ENCODE measurements around the gene RAPGEFL1. TPM values are rescaled to one million over a fixed set of nuclear protein-coding genes. Genes with fewer than 3 reads are reported as not detected.
A peak's percentile ranks its signal among the peaks of the same experiment; 100 is the strongest.
"Not testable (repeated sequence)": the region's sequence is repeated elsewhere in the genome, so short reads cannot be mapped to it uniquely, and the experiment has no call there.

RAPGEFL1 gene
- total RNA-seq, 1 donor from 2014 or later = 1.9 TPM

DNA sequence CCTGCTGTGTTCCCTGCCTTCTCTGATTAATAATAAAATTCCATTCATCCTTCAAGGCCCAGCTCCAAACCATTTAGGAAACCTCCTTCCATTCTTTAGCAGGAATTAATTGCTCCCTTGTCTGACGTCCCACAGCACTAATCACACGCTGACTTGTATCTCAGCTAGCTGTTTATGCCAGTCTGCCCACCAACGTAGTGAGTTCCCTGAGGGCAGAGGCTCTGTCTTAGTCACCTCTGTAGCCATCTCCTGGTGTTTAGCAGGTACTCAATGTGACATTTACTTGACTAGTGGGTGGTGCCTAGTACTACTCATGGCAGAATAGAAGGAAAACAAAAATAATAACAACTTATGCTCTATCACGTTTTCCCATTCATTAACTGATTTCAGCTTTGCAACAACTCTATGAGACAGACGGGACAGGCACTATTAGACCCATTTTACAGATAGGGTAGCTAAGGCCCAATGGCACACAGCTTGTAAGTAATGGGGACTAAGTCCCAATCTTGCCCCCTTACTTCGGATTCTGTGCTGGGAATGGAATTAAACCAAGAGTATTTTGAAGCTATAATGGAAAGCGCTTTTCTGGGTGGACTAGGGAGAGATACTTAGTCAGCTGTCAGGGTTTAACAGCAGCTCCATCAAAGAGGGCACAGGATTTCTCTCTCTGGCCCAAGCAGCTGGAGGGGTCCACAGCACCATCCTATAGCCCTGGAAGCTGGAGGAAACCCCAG lies 40.9 kb downstream of the RAPGEFL1 start:
- DNase-seq = no peak

DNA sequence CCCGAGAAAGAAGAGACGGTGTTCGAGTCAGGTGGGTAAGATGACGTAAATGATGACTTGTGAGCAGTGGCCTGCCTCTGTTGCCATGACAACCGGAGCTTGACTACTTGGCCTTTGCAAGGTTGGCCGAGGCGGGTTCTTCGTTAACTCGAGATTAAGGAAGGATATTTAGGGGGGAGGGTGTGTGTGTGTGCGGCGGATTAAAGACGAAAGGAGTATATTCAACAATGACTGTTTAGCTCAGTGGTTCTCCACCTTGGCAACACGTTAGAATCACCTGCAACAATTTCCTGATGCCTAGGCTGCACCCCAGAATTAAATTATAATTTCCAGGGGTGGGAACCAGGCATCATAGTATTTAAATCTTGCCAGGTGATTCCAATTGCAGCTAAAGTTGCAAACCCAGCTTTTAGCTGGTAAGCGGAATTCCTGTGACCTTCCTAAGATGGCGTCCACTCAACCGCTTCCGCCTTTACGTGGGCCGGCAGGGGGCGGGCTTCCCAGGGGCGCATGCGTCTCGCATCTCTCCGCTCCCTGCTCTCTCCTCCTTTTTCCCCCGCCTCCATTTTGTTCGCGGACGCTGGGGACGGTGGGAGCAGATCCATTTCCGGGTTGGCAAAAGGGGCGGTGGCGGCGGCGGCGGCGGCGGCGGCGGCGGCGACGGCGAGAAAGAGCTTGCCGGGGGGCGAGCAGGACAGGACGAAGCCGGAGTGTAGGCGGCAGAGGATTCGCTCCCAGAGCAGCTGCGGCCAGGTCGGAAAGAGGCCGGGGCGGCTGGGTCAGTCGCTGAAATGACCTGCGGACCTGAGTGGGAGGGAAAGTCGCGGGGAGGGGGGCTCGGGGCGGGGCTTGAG lies 41.7 kb downstream of the RAPGEFL1 start, which contains the start of gene WIPF2:
Gene WIPF2 (plus strand): TSS at position 565 of the 854 bp plus-strand sequence. CDS start 37,156 bp downstream, outside the sequence.
- peak; percentile 98 for DNase-seq

DNA sequence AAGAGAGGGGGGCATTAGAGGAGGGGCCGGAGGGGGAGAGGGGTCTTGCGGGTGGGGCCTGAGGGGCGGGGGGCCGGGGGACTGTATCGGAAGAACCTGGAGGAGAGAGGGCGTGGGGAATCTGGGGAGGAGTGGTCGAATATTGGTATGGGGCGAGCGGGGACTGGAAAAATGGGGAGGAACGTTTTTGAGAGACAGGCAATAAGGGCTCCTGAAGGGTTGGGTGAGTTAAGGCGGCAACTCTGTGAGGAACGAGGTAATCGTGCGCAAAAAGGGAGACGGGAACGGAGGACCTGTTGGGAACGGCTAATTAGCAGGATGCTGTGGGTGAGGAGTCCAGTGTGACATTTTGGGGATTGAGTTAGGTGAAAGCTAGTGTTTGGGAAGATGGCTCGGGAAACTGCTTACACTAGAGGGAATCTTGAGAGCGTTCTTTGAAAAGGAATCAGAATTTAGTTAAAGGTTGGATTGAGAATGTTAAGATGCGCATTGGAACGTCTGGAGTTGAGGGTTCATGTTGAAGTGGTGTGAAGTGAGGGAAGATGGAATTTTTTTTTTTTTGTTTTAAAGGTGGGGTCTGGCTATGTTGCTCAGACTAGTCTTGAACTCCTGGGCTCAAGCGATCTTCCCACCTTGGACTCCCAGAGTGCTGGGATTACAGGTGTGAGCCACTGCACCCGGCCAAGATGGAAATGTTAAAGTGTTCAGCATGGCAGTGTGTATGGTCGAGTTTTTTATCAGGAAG lies 42.5 kb downstream of the RAPGEFL1 start:
- DNase-seq = peak; percentile 63

DNA sequence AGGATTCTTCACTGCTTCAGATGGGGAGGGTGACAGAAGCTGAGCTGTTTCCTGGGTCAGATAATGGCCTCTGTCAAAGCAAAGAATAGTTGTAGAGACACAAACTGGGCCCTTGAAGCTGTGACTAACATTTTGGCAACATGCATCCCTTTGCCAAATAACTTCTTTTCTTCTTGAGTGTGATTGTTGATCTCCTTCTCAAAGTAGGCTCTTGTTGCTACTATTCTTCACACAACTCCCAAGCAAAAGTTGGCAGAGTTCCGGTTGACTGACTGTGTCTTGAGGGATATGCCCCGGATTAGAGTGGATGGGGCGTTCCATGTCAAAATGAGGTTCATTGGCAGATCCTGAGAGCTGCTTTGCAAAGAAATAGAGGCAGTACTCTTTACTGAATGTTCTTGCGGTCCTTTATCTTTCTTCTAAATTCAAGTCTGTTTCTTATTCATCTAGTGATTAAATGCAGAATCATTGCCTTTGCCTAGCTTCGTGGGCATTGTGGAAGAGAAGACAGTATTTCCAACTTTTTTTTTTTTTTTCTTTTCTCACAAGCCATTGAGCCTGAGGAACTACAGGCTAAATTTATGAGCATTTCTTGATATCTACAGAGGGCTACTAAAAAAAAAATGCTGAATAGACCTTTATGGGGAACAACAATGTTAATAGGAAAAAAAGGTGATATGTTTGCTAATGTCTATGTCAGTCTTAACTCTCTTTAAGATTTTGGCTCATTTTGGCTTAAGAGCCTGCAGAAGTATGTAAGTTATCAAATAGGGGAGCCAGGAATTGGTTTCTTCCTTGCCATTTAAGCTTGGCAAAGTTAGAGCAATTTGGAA lies 47.7 kb downstream of the RAPGEFL1 start:
- no peak for DNase-seq

DNA sequence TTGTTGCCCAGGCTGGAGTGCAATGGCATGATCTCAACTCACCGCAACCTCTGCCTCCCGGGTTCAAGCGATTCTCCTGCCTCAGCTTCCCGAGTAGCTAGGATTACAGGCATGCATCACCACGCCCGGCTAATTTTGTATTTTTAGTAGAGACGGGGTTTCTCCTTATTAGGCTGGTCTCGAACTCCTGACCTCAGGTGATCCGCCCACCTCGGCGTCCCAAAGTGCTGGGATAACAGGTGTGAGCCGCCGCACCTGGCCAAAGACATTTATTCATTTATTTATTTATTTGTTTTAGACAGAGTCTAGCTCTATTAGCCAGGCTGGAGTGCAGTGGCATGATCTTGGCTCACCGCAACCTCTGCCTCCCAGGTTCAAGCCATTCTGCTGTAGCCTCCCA lies 51.9 kb downstream of the RAPGEFL1 start:
- not testable (repeated sequence) for DNase-seq

DNA sequence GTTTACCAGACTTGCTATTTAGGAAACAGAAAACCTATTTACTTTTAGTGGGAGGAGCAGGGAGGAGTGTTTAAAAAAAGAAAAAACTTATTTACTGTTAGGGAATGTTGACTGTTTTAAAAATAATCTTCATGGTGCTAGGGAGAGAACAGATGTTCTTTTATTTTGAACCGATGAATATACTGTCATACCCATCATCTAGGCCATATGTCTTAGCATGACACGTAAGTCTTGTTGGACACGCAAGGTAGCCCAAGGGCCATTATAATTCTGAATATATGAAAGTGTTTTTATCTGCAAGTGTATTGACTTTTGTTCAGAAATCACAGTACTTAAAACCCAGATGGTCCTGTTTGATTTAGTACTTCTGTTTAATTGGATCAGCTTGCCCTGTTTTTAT lies 53.4 kb downstream of the RAPGEFL1 start:
- DNase-seq = no peak

DNA sequence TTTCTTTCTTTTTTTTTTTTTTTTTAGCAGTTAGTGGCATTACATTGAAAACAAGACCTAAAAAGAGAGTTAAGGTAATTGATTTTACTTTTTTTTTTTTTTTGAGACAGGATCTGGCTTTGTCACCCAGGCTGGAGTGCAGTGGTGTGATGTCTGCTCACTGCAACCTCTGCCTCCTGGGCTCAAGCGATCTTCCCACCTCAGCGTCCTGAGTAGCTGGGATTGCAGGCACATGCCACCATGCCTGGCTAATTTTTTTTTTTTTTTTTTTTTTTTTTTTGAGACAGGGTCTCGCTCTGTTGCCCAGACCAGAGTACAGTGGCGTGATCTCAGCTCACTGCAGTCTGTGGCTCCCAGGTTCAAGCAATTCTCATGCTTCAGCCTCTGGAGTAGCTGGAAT lies 54.7 kb downstream of the RAPGEFL1 start:
- not testable (repeated sequence) for DNase-seq

DNA sequence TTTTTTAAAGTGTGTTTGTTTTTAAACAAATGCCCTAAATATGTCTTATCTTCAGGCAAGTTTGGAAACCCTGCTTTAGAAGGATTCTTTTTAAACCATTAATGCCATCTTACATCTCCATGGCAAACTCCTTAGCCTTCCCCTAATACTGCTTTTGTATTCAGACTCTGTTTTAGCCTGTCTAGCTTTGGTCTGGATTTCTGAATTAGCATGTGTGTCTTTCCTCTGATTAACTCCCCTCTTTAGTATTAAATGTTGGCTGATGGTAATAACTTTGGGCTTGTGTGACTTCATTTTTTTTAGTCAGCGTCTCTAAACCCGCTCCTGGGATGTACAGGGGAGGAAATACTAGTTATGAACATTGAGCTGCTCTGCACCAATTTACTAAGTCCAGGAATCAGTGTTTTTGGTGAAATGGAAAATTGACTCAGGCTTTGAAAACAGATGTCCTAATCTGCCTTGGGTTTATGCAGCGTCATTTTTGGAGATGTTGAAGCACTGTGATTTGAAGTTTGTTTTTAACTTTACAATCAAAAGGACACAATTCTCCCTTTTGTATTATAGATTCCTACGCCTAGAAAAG lies 64.1 kb downstream of the RAPGEFL1 start:
- DNase-seq = no peak

DNA sequence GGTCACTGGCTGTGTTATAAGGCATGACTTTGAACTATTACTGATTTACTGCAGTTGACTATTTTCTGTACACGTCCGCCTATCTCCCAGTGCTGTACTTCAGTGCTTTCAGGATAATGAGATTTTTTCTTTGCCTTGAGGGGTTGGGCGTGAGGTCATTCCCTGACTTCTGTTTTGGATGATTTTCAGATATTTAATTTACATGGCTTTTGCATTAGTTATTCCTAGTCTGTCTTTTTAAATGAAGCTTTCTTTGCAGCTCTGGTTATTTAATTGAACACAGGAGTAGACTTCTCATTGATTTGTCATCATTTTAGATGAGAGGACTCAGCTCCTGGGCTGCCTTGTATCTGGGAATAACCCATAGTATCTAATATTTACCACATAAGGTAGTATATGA lies 65.5 kb downstream of the RAPGEFL1 start:
- DNase-seq = no peak

DNA sequence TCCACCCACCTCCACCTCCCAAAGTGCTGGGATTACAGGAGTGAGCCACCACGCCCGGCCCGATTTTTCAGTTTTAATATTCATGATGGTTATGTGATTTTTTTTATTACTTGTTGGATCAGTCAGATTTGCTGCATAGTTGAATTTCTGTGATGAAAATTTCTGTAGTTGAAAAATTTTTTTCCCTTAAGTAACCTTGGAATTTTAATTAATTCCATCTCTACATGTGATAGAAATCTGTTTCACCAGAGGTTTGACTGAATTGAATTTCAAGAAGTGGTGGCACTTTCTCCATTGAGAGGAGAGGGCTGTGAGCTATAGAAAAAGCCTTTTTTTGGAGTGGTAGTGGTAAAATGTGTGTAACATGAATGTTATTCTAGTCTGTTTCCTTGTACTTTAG lies 66.5 kb downstream of the RAPGEFL1 start:
- no peak for DNase-seq

DNA sequence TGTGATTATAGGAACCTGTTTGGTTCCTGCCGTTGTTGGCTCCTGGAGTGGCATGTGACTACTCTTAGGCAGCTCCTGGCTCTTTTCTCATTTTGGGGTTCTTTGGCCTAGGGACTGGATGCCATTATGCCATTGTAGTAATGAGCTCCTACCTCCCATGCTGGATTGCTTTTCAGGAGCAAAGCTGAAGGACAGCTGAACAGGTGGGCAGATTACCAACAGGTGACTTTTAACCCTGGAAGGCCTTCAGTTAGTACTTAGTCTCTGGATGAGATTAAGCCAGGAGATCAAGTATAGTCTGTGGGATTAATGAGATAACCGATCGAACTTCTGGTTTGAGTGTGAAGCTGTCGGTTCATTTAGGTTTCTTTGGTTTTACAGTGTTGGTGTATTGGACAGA lies 67.0 kb downstream of the RAPGEFL1 start:
- no peak for DNase-seq

Other genes starting within 250 kb of the RAPGEFL1 start
- 31.6 and 38.5 TPM in 2 replicates for gene ORMDL3, start 249.9 kb upstream of the RAPGEFL1 start, total RNA-seq
- gene LRRC3C, start 249.7 kb upstream of the RAPGEFL1 start, total RNA-seq = not detected in 2 replicates
- not detected in 2 replicates for gene GSDMA, start 214.5 kb upstream of the RAPGEFL1 start, total RNA-seq
- 85.6 and 152 TPM in 2 replicates for gene PSMD3, start 196.7 kb upstream of the RAPGEFL1 start, total RNA-seq
- gene CSF3, start 162.0 kb upstream of the RAPGEFL1 start, total RNA-seq = 0.17 and 2.4 TPM in 2 replicates
- 52.2 and 77.4 TPM in 2 replicates for gene MED24, start 123.1 kb upstream of the RAPGEFL1 start, total RNA-seq
- 32.5 and 58.2 TPM in 2 replicates for gene THRA, start 114.5 kb upstream of the RAPGEFL1 start, total RNA-seq
- 1.7 and 2.3 TPM in 2 replicates for gene NR1D1, start 76.9 kb upstream of the RAPGEFL1 start, total RNA-seq
- 50.2 and 54.1 TPM in 2 replicates for gene MSL1, start 55.5 kb upstream of the RAPGEFL1 start, total RNA-seq
- 26.4 and 31.6 TPM in 2 replicates for gene CASC3, start 36.9 kb upstream of the RAPGEFL1 start, total RNA-seq
- 8.5 and 15.5 TPM in 2 replicates for gene WIPF2, start 41.8 kb downstream of the RAPGEFL1 start, total RNA-seq
- gene CDC6, start 110.4 kb downstream of the RAPGEFL1 start, total RNA-seq = 16.8 and 33.6 TPM in 2 replicates
- gene RARA, start 131.7 kb downstream of the RAPGEFL1 start, total RNA-seq = 9.7 and 13.6 TPM in 2 replicates
- 3.7 and 4.3 TPM in 2 replicates for gene GJD3, start 187.3 kb downstream of the RAPGEFL1 start, total RNA-seq
- gene TOP2A, start 240.4 kb downstream of the RAPGEFL1 start, total RNA-seq = 39.3 and 152 TPM in 2 replicates

Data from dermis blood vessel endothelial cell (primary cell).